GM18909 (cell line): ENCODE measurements around the gene SEMA3D.

Experiments
- ATAC-seq: cut with Tn5 transposase; IDR thresholded peaks from one replicate; pipeline ENCODE4 v1.9.1; 2021; ENCODE audit warnings: mild to moderate bottlenecking; ENCODE audit not compliant: unreplicated experiment, poor library complexity

Gene SEMA3D

DNA sequence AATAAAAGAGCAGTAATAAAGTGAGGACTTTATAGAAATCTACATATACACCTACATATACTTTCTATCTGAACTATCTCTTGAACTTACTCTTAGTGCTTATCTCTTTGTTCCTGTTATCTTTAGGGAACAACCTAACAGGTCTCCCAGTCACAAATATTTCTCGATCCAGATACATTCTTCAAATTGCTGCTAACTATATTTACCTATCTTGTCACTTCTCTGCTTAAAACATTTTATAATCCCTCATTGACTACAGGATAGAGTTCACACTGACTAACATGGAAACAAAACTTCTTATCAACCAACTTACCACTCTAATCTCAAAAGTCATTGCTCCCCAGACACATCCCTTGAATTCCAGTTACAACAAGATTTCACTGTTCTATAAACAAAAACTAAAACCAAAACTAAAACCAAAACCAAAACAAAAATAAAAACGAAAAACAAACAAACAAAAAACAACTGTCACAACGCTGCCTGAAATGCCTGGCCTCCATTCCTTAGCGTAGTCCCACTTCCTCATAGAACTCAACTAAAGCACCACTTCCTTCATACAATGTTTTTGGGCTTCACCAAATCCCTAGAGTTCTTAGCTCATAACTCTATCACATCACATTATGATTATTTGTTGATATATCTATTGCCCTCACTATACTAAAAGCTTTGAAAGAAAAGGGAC is 134.7 kb downstream of the SEMA3D start:
- ATAC-seq: no peak

DNA sequence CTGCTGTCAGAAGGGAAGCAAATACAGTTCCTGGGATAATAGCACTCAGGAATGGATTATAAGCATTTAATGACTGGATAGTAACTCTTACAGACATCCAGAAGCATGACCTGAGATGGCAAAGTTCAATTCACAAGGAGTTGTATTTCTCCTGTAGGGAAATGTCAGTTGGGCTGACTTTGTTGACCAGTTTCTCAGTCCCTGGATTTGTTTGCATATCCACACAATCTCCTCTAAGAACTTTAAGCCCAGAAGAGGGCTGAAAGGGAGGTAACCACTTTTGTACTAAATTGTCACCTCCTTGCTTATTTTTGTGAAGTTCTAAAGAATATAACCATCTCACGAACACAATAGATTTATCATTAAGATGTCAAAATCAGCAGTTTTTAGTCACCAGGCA is 140.3 kb downstream of the SEMA3D start:
- no peak for ATAC-seq

DNA sequence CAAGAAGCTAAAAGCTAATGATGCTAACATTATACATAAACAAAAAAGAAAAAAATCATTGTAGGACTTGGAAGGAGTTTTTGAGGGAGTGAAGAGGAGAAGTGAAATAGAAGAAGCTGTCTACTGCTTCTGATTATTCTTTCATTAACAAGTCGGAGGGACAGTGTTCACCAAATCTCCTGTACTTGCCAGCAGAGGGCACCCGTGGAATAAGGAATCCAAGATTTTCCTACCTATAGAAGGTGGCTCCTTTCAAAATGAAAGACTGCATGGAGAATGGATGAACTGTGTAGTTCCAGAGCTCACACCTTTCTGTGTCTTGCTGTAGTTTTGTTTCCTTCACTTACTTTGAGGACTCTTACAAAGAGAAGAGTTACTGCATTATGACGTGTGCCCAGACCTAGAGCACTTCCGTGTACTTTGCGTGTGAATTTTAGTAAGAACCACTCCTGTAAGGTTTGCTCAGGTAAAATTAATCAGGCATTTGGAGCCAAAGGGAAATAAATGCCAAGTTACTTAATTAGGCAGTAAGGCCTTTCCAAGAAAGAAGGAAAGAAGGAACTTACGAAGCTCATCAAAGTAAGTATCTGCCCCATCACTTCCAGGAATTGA is 145.1 kb downstream of the SEMA3D start:
- ATAC-seq: peak; percentile 66

GRCh38 chr7:85039196-85039923 is 147.5 kb downstream of the SEMA3D start:
- peak; percentile 81 for ATAC-seq

GRCh38 chr7:85038466-85038865 is 148.4 kb downstream of the SEMA3D start:
- ATAC-seq: no peak

DNA sequence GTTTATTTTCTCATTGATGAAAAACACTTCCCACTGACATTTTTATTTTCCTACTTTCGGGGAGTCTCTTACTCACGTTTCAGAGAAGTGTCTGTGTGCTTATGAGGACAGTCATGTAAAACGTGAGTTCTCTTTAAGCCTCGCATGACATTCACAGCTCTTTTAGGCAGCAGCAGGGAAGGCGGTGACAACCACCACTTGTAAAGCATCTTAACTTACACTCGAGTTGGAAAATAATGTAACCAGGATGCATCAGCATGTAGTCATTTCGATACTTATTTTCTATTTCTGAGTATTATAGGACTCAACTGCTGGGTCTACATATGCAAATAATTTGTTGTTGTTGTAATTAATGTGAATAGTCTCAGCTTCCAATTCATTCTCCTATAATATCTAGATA is 153.6 kb downstream of the SEMA3D start:
- no peak for ATAC-seq

DNA sequence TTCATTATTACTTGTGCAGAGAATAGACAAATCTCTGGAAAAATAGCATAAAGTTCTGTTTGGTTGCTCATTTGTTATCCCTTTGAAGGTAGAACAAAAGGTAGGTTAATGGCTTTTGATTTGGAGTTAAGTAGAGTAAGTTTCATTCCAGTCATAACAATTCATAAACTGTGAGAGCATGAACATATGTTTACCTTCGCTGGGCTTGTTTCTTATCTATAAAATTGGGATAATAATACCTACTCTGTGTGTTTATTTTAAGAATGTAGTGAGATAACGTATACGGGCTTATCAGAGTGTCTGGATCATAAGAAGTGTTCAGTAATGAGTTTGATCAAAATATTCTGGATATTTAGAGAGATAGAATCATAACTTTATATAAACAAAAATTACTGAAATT is 155.4 kb downstream of the SEMA3D start:
- no peak for ATAC-seq

DNA sequence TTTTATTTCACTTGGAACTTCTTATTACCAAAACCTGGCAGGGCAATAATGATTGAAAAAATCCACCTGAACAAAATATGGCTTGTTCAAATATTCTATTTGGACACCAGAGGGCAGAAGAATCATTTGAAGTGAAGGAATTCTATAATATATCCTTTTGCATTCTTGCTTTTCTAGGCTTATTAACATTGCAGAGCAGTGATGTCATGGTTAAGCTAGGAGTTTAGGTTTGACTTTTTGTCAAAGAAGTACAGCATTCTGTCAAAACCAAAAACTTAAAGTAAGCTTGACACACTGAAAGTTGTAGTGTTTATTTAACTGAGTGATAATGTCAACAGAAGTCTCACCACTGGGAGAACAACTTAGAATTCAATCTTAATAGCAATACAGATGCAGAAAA is 156.0 kb downstream of the SEMA3D start:
- ATAC-seq: no peak

DNA sequence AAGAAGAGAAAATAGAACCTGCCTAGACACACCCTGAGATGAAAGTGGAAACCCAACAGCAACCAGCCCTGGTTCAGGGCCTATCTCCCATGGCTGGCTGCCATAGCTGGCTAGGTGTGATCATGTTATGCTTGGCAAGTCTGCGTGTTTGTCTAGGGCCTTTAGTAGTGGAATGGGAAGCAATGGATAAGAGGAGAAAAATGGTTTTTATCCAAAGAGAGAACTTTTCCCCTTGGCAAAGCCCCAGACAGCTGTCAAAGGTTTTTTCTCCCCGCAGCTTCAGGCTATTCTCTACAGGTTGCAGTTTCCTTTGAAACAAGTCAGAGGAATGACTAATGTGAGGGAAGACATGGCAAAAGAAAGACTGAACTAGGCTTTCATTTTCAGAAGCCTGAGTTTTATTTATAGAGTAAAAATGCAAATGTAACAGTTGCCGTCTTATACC is 161.5 kb downstream of the SEMA3D start:
- peak; percentile 54 for ATAC-seq

DNA sequence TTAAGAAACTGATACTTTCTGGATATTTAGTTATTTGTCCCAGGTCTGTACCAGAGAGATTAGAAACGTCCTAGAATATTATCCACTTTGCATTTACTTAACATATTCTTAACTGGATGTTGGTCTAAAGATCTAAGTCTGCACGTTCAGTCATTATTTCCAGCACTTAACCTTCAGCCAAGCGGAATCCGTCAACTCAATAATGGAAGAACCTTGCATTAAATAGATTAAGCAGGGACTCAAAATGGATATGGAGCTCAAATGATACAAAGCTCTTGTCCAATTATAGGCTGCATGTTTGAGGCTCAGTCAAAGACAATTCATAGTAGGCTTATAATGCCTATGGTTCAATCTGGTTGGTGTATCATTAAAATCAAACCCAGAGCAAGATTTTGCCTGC is 162.9 kb downstream of the SEMA3D start:
- ATAC-seq: no peak

GRCh38 chr7:85023066-85023712 is 163.7 kb downstream of the SEMA3D start:
- no peak for ATAC-seq

DNA sequence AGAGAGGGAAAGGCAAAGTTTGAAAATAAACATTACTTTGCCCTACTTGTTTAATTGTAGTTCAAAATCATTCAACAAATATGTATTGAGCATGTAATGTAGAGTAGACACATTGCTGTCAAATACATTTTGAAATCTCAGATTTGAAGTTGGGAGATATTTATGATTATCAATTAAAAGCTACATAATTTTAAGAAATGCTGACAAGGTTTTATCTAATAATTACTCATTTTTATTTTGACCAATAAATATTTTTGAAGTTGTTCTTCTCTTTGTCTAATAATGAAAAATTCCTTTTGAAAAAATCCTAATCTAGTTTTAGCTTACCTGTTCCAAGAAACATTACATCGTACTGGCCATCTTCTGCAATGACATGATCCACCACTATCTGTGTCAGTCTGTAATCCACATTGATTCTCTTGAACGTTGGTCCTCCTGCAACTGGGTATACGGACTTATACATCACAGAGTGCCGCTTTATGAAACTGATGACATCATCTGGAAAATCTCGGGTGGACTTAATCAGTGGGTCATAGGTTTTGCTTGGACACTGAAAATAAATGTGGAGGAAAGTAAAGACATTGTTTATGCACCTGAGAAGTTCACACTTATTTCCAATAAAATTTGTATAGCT is 164.7 kb downstream of the SEMA3D start:
- ATAC-seq: no peak

DNA sequence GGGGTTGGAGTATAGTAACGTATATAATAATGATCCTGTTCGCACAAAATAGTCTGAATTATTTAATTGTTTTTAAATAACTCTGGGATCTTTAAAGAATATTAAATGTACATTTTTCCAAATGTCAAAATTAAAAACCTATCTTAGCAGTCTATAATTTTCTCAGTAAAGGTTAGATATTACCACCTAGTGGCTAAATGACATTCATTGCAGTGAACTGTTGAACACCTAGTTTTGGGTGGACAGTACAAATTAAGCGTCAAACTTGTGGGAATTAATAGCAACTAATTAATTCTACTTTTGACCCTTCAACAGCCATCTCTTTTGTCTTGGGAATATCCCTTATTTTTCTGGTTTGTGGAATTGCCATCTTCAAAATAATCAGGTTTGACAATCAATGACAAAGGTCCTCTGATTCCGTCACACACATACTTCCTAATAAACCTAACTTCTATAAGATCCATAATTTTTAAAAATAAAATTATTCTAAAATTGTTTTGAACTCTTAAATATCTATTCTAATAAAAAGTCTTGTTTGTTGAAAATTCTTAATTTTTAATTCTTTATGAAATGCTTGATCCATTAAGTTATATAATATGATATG is 165.7 kb downstream of the SEMA3D start:
- no peak for ATAC-seq

DNA sequence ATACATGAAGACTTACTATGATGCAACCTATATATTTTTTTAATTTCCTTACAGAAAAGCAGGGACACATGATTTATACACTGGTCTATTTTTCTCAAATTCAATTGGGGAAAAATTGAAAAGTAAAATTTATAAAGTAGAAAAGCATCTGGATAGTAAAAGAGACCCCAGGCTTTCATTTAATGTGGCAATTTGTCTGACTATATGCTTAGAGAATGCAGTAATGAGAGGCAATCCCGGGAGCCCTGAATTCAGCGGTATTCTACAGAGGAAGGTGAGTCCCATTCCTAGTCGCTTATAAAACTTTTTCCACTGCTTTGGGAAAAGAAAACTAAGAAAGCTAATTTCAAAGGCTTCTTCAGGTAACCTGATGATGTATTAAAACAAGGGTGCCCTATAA is 167.1 kb downstream of the SEMA3D start:
- ATAC-seq: no peak

- no peak for ATAC-seq
These were observed 167.7 kb downstream of the SEMA3D start for GRCh38 chr7:85019176-85019575.

- no peak for ATAC-seq
These were observed 168.4 kb downstream of the SEMA3D start for GRCh38 chr7:85018498-85018897.

- no peak for ATAC-seq
These were observed 170.6 kb downstream of the SEMA3D start for GRCh38 chr7:85016286-85016685.

DNA sequence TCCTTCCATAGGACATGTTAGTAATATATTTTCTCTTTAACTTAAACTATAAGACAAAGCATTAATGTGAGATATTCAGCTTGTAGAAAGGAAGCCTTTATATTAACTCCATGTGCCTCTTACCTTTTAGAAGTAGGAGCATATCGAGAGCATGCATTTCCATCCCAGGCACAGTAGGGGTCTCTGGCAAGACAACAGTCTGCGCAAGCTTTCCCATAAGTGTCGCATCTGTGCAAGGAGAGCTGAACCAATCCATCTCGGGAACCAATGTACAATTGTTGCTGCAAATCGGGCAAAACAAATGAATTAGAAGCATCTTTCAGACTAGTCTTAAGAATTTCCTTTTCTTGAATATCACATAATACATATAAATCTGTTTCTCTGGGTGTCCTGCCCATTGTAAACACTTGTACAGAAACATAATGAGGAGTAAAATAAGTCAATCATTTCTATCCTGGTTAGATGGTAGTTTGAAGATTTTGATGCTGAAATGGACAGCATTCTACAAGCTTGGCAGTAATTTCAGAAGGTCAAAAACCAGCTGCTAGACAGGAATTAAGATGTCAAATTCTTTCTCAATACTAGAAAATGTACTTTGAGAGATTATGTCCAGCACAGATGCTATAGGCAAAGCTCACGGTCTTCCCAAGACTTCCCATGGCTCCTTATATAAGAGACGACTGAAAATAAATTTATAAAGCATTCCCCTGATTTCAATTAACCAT is 171.8 kb downstream of the SEMA3D start:
- no peak for ATAC-seq

GRCh38 chr7:85011127-85011526 is 175.7 kb downstream of the SEMA3D start:
- ATAC-seq: no peak

DNA sequence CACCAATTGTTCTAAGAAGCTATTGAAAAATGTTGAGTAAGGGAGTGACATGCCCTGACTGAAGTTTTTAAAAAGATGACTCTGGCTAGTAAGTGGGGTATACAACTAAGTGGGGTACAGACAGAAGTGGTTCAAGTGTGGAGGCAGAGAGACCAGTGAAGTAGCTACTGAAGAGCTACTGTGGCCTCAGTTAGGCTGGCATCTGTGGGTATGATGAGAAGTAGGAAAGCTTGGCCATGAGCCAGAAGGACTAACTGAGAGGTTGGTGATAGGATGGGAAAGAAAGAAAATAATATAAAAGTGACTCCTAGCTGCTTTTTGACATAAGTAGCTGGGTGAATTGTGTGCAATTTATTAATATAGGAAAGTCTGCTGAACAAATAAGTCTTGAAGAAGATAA is 176.6 kb downstream of the SEMA3D start:
- ATAC-seq: no peak
